Suprapubic skin (tissue), 3 donors: ENCODE data around the gene PSMB4.

Source experiments
- POLR2AphosphoS5 ChIP-seq, 3 donors: sonication (generic); formaldehyde crosslinking; IDR thresholded peaks; one replicate each; pipeline ENCODE4 v1.6.1; 2017; ENCODE audit warnings: antibody characterized with exemption in 3 of 3
- TF ChIP-seq, protein P1 (sequence below), 2 donors: fragments of 200-600 bp in 1 of 2; fragments of 450-650 bp in 1 of 2; sonication (generic) in 1 of 2; IDR thresholded peaks; one replicate each; pipeline ENCODE4 v1.5.1; 2016 to 2019; ENCODE audit warnings: antibody characterized with exemption in 2 of 2, mild to moderate bottlenecking in 1 of 2, moderate library complexity in 1 of 2

DNA sequence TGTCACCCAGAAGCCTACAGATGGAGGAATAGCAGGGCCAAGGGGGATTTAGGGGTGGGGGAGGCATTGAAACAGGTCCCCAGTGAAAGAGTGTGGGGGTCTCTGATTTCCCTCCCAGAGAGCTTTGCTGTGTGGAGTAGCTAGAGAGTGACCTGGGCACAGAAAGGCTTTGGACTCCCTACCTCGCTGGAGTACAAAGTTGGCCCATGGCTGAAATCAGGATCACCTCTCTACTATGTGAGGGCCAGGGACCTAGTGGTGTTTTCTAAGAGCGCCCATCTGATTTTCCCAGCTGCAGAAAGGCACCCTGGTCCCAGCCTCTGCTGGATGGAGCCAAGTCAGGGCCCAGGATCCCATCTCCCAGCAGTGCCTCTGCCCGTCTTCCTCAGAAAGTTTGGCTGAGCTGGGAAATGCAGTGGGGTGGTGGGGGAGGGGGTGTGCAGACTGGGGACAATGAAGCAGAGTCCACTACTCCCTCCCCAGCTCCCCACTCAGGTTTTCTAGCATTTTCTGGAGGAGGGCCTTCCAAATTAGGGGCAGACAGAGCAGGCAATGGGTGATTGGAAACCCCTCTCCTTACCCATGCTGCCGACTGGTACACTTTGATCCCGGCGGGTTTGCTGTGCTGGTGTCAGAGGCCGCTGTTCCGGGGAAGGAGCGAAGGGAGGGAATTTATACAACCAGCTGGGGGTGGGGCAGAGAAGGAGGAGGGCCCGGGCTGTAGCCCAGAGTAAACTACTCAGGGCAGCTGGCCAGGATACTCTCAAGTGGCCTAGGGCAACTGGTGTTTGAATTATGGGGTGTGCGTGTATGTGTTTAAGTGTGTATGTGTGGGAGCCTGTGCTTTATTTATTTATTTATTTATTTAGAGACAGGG lies 27.1 kb upstream of the PSMB4 start, which contains the start of gene SELENBP1:
- TF ChIP-seq, protein P1, sequence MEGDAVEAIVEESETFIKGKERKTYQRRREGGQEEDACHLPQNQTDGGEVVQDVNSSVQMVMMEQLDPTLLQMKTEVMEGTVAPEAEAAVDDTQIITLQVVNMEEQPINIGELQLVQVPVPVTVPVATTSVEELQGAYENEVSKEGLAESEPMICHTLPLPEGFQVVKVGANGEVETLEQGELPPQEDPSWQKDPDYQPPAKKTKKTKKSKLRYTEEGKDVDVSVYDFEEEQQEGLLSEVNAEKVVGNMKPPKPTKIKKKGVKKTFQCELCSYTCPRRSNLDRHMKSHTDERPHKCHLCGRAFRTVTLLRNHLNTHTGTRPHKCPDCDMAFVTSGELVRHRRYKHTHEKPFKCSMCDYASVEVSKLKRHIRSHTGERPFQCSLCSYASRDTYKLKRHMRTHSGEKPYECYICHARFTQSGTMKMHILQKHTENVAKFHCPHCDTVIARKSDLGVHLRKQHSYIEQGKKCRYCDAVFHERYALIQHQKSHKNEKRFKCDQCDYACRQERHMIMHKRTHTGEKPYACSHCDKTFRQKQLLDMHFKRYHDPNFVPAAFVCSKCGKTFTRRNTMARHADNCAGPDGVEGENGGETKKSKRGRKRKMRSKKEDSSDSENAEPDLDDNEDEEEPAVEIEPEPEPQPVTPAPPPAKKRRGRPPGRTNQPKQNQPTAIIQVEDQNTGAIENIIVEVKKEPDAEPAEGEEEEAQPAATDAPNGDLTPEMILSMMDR (IDR thresholded peaks at IDR 0.05): no peak
- TF ChIP-seq POLR2AphosphoS5 (IDR thresholded peaks at IDR 0.05): no peak
